ENCODE measurements around the gene TMEM237. TPM values are rescaled to one million over a fixed set of nuclear protein-coding genes. Genes with fewer than 3 reads are reported as not detected.

Gene TMEM237
- 68.8 TPM for total RNA-seq (ENCODE audit: unreplicated experiment)
- long read RNA-seq, transcript TMEM237-213 (12 exons, 1,824 nt) = major isoform, 20 of 23 reads
- long read RNA-seq, partial matches to known transcripts = 1 of 23 reads
- long read RNA-seq, other reads (novel, unspliced or antisense) = 2 of 23 reads

- Mint-ChIP-seq H3K4me1 (ENCODE audit: low read depth, unreplicated experiment) (peaks cover 5% of the 10 kb centered on the region), H3K4me3 (ENCODE audit: unreplicated experiment) (peak within 1 kb of the TSS; percentile 97), H3K9me3 (ENCODE audit: unreplicated experiment) (peaks cover 6% of the 10 kb centered on the region), H3K36me3 (ENCODE audit: unreplicated experiment) (no peaks in the 10 kb centered on the region), H3K27me3 (ENCODE audit: unreplicated experiment) (peaks cover 9% of the 10 kb centered on the region), H3K27ac (ENCODE audit: unreplicated experiment) (peak within 1 kb of the TSS; percentile 98)
- DNase-seq = peak; percentile 55
- TF ChIP-seq CTCF (IDR thresholded peaks at IDR 0.05; ENCODE audit: partially characterized antibody, unreplicated experiment) = no peak
Measured at GRCh38 chr2:201643216-201643890, at the start of gene TMEM237. TMEM237 (minus strand) TSS chr2:201643503; CDS start chr2:201643400, 103 bp downstream.

GRCh38 chr2:201685156-201685555 lies 41.9 kb upstream of the TMEM237 start:
- H3K27ac Mint-ChIP-seq (ENCODE audit: unreplicated experiment) = no peak overlapping the region
- no peak for TF ChIP-seq CTCF (IDR thresholded peaks at IDR 0.05; ENCODE audit: partially characterized antibody, unreplicated experiment)
- no peaks in the 10 kb centered on the region for H3K27me3 Mint-ChIP-seq (ENCODE audit: unreplicated experiment)
- DNase-seq = no peak
- H3K4me1 Mint-ChIP-seq (ENCODE audit: low read depth, unreplicated experiment) = peaks cover 6% of the 10 kb centered on the region
- H3K4me3 Mint-ChIP-seq (ENCODE audit: unreplicated experiment) = no peak overlapping the region
- H3K36me3 Mint-ChIP-seq (ENCODE audit: unreplicated experiment) = no peaks in the 10 kb centered on the region
- no peaks in the 10 kb centered on the region for H3K9me3 Mint-ChIP-seq (ENCODE audit: unreplicated experiment)

GRCh38 chr2:201680743-201681142 lies 37.4 kb upstream of the TMEM237 start:
- H3K27me3 Mint-ChIP-seq (ENCODE audit: unreplicated experiment) = no peaks in the 10 kb centered on the region
- peak; percentile 37 for DNase-seq
- no peak overlapping the region for H3K27ac Mint-ChIP-seq (ENCODE audit: unreplicated experiment)
- peaks cover 6% of the 10 kb centered on the region for H3K4me1 Mint-ChIP-seq (ENCODE audit: low read depth, unreplicated experiment)
- no peaks in the 10 kb centered on the region for H3K9me3 Mint-ChIP-seq (ENCODE audit: unreplicated experiment)
- peak; percentile 29 for TF ChIP-seq CTCF (IDR thresholded peaks at IDR 0.05; ENCODE audit: partially characterized antibody, unreplicated experiment)
- no peaks in the 10 kb centered on the region for H3K36me3 Mint-ChIP-seq (ENCODE audit: unreplicated experiment)
- H3K4me3 Mint-ChIP-seq (ENCODE audit: unreplicated experiment) = no peak overlapping the region

- Mint-ChIP-seq H3K27me3 (ENCODE audit: unreplicated experiment) (no peaks in the 10 kb centered on the region), H3K36me3 (ENCODE audit: unreplicated experiment) (no peaks in the 10 kb centered on the region), H3K27ac (ENCODE audit: unreplicated experiment) (no peak overlapping the region)
Measured at GRCh38 chr2:201678401-201678800, 35.1 kb upstream of the TMEM237 start.

More at GRCh38 chr2:201678401-201678800, 35.1 kb upstream of the TMEM237 start:
- Mint-ChIP-seq H3K4me3 (ENCODE audit: unreplicated experiment) (no peak overlapping the region), H3K4me1 (ENCODE audit: low read depth, unreplicated experiment) (peaks cover 6% of the 10 kb centered on the region), H3K9me3 (ENCODE audit: unreplicated experiment) (no peaks in the 10 kb centered on the region)
- TF ChIP-seq CTCF (IDR thresholded peaks at IDR 0.05; ENCODE audit: partially characterized antibody, unreplicated experiment) = no peak
- DNase-seq = no peak

Measured in glutamatergic neuron (in vitro differentiated cells).